ENCODE data around the gene PLXND1.

- TF ChIP-seq, protein P1, sequence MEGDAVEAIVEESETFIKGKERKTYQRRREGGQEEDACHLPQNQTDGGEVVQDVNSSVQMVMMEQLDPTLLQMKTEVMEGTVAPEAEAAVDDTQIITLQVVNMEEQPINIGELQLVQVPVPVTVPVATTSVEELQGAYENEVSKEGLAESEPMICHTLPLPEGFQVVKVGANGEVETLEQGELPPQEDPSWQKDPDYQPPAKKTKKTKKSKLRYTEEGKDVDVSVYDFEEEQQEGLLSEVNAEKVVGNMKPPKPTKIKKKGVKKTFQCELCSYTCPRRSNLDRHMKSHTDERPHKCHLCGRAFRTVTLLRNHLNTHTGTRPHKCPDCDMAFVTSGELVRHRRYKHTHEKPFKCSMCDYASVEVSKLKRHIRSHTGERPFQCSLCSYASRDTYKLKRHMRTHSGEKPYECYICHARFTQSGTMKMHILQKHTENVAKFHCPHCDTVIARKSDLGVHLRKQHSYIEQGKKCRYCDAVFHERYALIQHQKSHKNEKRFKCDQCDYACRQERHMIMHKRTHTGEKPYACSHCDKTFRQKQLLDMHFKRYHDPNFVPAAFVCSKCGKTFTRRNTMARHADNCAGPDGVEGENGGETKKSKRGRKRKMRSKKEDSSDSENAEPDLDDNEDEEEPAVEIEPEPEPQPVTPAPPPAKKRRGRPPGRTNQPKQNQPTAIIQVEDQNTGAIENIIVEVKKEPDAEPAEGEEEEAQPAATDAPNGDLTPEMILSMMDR (conservative IDR thresholded peaks at IDR 0.05 in 1 of 2, IDR thresholded peaks at IDR 0.05 in 1 of 2; ENCODE audit: extremely low read depth in 1 of 2, insufficient read depth in 1 of 2, low read depth in 1 of 2, low read length in 2 of 2) = no peak
- TF ChIP-seq EZH2 (IDR thresholded peaks at IDR 0.05; ENCODE audit: borderline replicate concordance, low read length) = no peak
Measured at GRCh38 chr3:129554356-129555152, 51.9 kb downstream of the PLXND1 start.
